Measurements from ENCODE around the gene CPVL.

Gene CPVL

GRCh38 chr7:29065181-29065857, 81.0 kb downstream of the CPVL start:
- TF ChIP-seq CTCF (conservative IDR thresholded peaks at IDR 0.05) (no peak), ZFX (IDR thresholded peaks at IDR 0.05) (no peak)
- H3K27ac ChIP-seq = no peak overlapping the region

GRCh38 chr7:29063872-29064271, 82.5 kb downstream of the CPVL start:
- TF ChIP-seq CTCF (conservative IDR thresholded peaks at IDR 0.05) (no peak), ZFX (IDR thresholded peaks at IDR 0.05) (no peak)
- H3K27ac ChIP-seq = no peak overlapping the region

- no peak overlapping the region for H3K27ac ChIP-seq
- no peak for TF ChIP-seq CTCF (conservative IDR thresholded peaks at IDR 0.05)
- no peak for TF ChIP-seq ZFX (IDR thresholded peaks at IDR 0.05)
These were observed 83.1 kb downstream of the CPVL start for GRCh38 chr7:29063236-29063635.

- TF ChIP-seq ZFX (IDR thresholded peaks at IDR 0.05) = no peak
- no peak for TF ChIP-seq CTCF (conservative IDR thresholded peaks at IDR 0.05)
- H3K27ac ChIP-seq = no peak overlapping the region
These were observed 93.0 kb downstream of the CPVL start for GRCh38 chr7:29053105-29053872.

- TF ChIP-seq ZFX (IDR thresholded peaks at IDR 0.05) (no peak), CTCF (conservative IDR thresholded peaks at IDR 0.05) (no peak)
- no peak overlapping the region for H3K27ac ChIP-seq
These were observed 99.4 kb downstream of the CPVL start for GRCh38 chr7:29046978-29047377.

- TF ChIP-seq CTCF (conservative IDR thresholded peaks at IDR 0.05) (no peak), ZFX (IDR thresholded peaks at IDR 0.05) (no peak)
- peak overlapping the region; percentile 33 for H3K27ac ChIP-seq
These were observed 100.9 kb downstream of the CPVL start for GRCh38 chr7:29045258-29046086.

- TF ChIP-seq ZFX (IDR thresholded peaks at IDR 0.05) = no peak
- H3K27ac ChIP-seq = no peak overlapping the region
These were observed 101.8 kb downstream of the CPVL start for GRCh38 chr7:29044554-29044953.

Measured in C4-2B (cell line).